A549 (cell line): ENCODE data around the gene HBZ. TPM values are rescaled to one million over a fixed set of nuclear protein-coding genes. Genes with fewer than 3 reads are reported as not detected.

Experiments used
- CBX8 ChIP-seq: fragments of 200-600 bp; sonication (generic); IDR thresholded peaks from 2 replicates; pipeline ENCODE4 v1.6.1; 2016
- CEBPB ChIP-seq, 2 experiments: fragments of >200 bp in 1 of 2; sonication (Bioruptor Twin) in 1 of 2; formaldehyde crosslinking in 1 of 2; IDR thresholded peaks; 2 replicates each; pipeline ENCODE4 v1.6.1; 2012 to 2016
- EHMT2 ChIP-seq: fragments of 200-600 bp; sonication (generic); IDR thresholded peaks from 2 replicates; pipeline ENCODE4 v1.6.1; 2016; ENCODE audit warnings: antibody characterized with exemption, low read depth, mild to moderate bottlenecking, moderate library complexity
- EP300 ChIP-seq, 2 experiments: fragments of >200 bp; sonication (Bioruptor Twin); formaldehyde crosslinking; IDR thresholded peaks; 2 replicates in 1 of 2; 3 replicates in 1 of 2; pipeline ENCODE4 v1.6.1; 2016 to 2017
- FOSL2 ChIP-seq, 2 experiments: fragments of 450-650 bp in 1 of 2; fragments of >200 bp in 1 of 2; sonication (Bioruptor Twin) in 1 of 2; formaldehyde crosslinking; IDR thresholded peaks; 2 replicates each; pipeline versions ENCODE4 v1.5.0 to v1.6.1; 2016 to 2020; ENCODE audit warnings: mild to moderate bottlenecking in 1 of 2, moderate library complexity in 1 of 2
- FOXS1 ChIP-seq: fragments of 250-450 bp; sonication (Bioruptor Pico); IDR thresholded peaks from 2 replicates; pipeline ENCODE4 v1.5.0; 2020; ENCODE audit warnings: mild to moderate bottlenecking, moderate library complexity
- HEYL ChIP-seq: fragments of 250-450 bp; sonication (Bioruptor Pico); IDR thresholded peaks from 2 replicates; pipeline ENCODE4 v1.8.0; 2021; ENCODE audit warnings: mild to moderate bottlenecking, moderate library complexity
- HOXA7 ChIP-seq: fragments of 250-450 bp; sonication (Bioruptor Pico); IDR thresholded peaks from 2 replicates; pipeline ENCODE4 v1.5.0; 2020; ENCODE audit warnings: mild to moderate bottlenecking, moderate library complexity
- HOXB13 ChIP-seq: fragments of 250-450 bp; sonication (Bioruptor Pico); IDR thresholded peaks from 2 replicates; pipeline ENCODE4 v1.5.0; 2020; ENCODE audit warnings: low read depth, mild to moderate bottlenecking, moderate library complexity
- JUN ChIP-seq, 2 experiments: fragments of >200 bp; sonication (Bioruptor Twin); formaldehyde crosslinking; IDR thresholded peaks; 2 replicates in 1 of 2; 3 replicates in 1 of 2; pipeline ENCODE4 v1.6.1; 2016 to 2017
- MAFK ChIP-seq: fragments of 450-650 bp; IDR thresholded peaks from 2 replicates; pipeline ENCODE4 v1.6.1; 2014; ENCODE audit not compliant: partially characterized antibody
- MAZ ChIP-seq: fragments of 150-350 bp; IDR thresholded peaks from 2 replicates; pipeline ENCODE4 v1.6.1; 2014; ENCODE audit warnings: antibody characterized with exemption, low read depth, low read length, borderline replicate concordance
- MYC ChIP-seq: IDR thresholded peaks from 2 replicates; pipeline ENCODE4 v1.6.1; 2012; ENCODE audit warnings: mild to moderate bottlenecking, inconsistent platforms, low read length, improper control_type of control experiment, borderline replicate concordance
- NPAS2 ChIP-seq: fragments of 250-450 bp; sonication (Bioruptor Pico); IDR thresholded peaks from 2 replicates; pipeline ENCODE4 v1.8.0; 2022; ENCODE audit warnings: mild to moderate bottlenecking, moderate library complexity, borderline replicate concordance
- PHF8 ChIP-seq: fragments of 200-600 bp; sonication (generic); IDR thresholded peaks from 2 replicates; pipeline ENCODE4 v1.6.1; 2016; ENCODE audit warnings: low read depth, mild to moderate bottlenecking, antibody characterized with exemption, moderate library complexity, borderline replicate concordance
- POLR2AphosphoS2 ChIP-seq: conservative IDR thresholded peaks from 2 replicates; pipeline ENCODE4 v1.6.1; 2012; ENCODE audit warnings: low read length, improper control_type of control experiment, inconsistent platforms
- SREBF2 ChIP-seq: fragments of 450-650 bp; IDR thresholded peaks from 2 replicates; pipeline ENCODE4 v1.6.1; 2014; ENCODE audit warnings: mild to moderate bottlenecking, moderate library complexity
- ZNF302 ChIP-seq: fragments of 250-450 bp; sonication (Bioruptor Pico); IDR thresholded peaks from 2 replicates; pipeline ENCODE4 v1.9.0; 2021; ENCODE audit warnings: inconsistent platforms, mild to moderate bottlenecking, moderate library complexity
- ZSCAN20 ChIP-seq: fragments of 250-450 bp; sonication (Bioruptor Pico); IDR thresholded peaks from 2 replicates; pipeline ENCODE4 v1.8.0; 2022; ENCODE audit warnings: mild to moderate bottlenecking, moderate library complexity
- polyA plus RNA-seq, 4 experiments: library from polyadenylated mRNA; depleted of rRNA in 3 of 4; stranded (reverse); fragments of >200 nt; fragmentation: RNase III in 1 of 4; extraction: RNeasy Plus Mini Kit Qiagen cat#74134 plus additional on column Dnase treatment in 1 of 4; gene quantifications; 2 replicates in 3 of 4; 3 replicates in 1 of 4; pipeline ENCODE4 v1.2.3, GENCODE V29; 2011 to 2017
- TF ChIP-seq, protein P1 (sequence below): fragments of 250-450 bp; sonication (Bioruptor Pico); IDR thresholded peaks from 2 replicates; pipeline ENCODE4 v1.5.0; 2020; ENCODE audit warnings: low read depth, mild to moderate bottlenecking, moderate library complexity
- TF ChIP-seq, protein P2 (sequence below): fragments of 200-600 bp; sonication (generic); IDR thresholded peaks from 2 replicates; pipeline ENCODE4 v1.6.1; 2016; ENCODE audit warnings: antibody characterized with exemption, mild to moderate bottlenecking, moderate library complexity
- TF ChIP-seq, protein P3 (sequence below): IDR thresholded peaks from 2 replicates; pipeline ENCODE4 v1.6.1; 2012
- TF ChIP-seq, protein P4 (sequence below): fragments of 150-350 bp; IDR thresholded peaks from 2 replicates; pipeline ENCODE4 v1.6.1; 2014; ENCODE audit warnings: low read depth, mild to moderate bottlenecking, low read length

HBZ gene
- polyA plus RNA-seq, 2 of the 4 experiments (the other 2 are of a cell fraction) = not detected

DNA sequence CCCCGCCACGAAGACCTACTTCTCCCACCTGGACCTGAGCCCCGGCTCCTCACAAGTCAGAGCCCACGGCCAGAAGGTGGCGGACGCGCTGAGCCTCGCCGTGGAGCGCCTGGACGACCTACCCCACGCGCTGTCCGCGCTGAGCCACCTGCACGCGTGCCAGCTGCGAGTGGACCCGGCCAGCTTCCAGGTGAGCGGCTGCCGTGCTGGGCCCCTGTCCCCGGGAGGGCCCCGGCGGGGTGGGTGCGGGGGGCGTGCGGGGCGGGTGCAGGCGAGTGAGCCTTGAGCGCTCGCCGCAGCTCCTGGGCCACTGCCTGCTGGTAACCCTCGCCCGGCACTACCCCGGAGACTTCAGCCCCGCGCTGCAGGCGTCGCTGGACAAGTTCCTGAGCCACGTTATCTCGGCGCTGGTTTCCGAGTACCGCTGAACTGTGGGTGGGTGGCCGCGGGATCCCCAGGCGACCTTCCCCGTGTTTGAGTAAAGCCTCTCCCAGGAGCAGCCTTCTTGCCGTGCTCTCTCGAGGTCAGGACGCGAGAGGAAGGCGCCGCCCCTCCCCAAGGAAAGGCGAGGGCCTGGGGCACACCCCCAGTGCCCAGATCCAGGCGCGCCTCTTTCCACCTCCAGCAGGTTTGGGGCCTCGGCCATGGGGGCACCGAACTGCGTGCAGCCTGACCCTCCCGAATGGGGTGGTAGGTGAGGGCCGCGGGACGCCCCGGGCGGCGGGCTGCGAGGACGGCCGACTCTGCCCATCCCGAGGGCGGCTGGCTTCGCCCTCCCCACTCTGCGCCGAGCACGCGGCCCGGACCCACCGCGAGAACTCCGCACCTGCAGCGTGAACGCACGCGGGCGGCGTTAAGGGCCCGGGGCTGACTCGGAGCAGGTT lies 28.5 kb downstream of the HBZ start (continued):
- TF ChIP-seq FOXS1 (no peak), FOSL2 (IDR thresholded peaks at IDR 0.05) (no peak), FOSL2 (CRISPR knock-in tag; IDR thresholded peaks at IDR 0.05) (no peak), SREBF2 (no peak), ZSCAN20 (CRISPR knock-in tag) (no peak), POLR2AphosphoS2 (no peak), MAZ (no peak), HOXA7 (CRISPR knock-in tag) (peak; percentile 85; the same call in 1 of the 2 replicates), MYC (no peak), HOXB13 (CRISPR knock-in tag) (0 out of 2 replicates have a peak, but pooled peaks have one; percentile 56), CBX8 (no peak), NPAS2 (no peak), CEBPB (IDR thresholded peaks at IDR 0.05) (no peak), EP300 (IDR thresholded peaks at IDR 0.05) (no peak), ZNF302 (CRISPR knock-in tag) (no peak), PHF8 (no peak), EHMT2 (no peak), MAFK (no peak), HEYL (CRISPR knock-in tag) (no peak), JUN (IDR thresholded peaks at IDR 0.05) (peak in 1 of 2 experiments; percentile 65; a peak in 1 of 5 replicates)
- TF ChIP-seq, protein P1, sequence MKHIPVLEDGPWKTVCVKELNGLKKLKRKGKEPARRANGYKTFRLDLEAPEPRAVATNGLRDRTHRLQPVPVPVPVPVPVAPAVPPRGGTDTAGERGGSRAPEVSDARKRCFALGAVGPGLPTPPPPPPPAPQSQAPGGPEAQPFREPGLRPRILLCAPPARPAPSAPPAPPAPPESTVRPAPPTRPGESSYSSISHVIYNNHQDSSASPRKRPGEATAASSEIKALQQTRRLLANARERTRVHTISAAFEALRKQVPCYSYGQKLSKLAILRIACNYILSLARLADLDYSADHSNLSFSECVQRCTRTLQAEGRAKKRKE (CRISPR knock-in tag) = peak; percentile 79; the same call in 1 of the 2 replicates
- TF ChIP-seq, protein P2, sequence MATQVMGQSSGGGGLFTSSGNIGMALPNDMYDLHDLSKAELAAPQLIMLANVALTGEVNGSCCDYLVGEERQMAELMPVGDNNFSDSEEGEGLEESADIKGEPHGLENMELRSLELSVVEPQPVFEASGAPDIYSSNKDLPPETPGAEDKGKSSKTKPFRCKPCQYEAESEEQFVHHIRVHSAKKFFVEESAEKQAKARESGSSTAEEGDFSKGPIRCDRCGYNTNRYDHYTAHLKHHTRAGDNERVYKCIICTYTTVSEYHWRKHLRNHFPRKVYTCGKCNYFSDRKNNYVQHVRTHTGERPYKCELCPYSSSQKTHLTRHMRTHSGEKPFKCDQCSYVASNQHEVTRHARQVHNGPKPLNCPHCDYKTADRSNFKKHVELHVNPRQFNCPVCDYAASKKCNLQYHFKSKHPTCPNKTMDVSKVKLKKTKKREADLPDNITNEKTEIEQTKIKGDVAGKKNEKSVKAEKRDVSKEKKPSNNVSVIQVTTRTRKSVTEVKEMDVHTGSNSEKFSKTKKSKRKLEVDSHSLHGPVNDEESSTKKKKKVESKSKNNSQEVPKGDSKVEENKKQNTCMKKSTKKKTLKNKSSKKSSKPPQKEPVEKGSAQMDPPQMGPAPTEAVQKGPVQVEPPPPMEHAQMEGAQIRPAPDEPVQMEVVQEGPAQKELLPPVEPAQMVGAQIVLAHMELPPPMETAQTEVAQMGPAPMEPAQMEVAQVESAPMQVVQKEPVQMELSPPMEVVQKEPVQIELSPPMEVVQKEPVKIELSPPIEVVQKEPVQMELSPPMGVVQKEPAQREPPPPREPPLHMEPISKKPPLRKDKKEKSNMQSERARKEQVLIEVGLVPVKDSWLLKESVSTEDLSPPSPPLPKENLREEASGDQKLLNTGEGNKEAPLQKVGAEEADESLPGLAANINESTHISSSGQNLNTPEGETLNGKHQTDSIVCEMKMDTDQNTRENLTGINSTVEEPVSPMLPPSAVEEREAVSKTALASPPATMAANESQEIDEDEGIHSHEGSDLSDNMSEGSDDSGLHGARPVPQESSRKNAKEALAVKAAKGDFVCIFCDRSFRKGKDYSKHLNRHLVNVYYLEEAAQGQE = peak; percentile 82
- TF ChIP-seq, protein P3, sequence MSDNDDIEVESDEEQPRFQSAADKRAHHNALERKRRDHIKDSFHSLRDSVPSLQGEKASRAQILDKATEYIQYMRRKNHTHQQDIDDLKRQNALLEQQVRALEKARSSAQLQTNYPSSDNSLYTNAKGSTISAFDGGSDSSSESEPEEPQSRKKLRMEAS = peak; percentile 99
- TF ChIP-seq, protein P4, sequence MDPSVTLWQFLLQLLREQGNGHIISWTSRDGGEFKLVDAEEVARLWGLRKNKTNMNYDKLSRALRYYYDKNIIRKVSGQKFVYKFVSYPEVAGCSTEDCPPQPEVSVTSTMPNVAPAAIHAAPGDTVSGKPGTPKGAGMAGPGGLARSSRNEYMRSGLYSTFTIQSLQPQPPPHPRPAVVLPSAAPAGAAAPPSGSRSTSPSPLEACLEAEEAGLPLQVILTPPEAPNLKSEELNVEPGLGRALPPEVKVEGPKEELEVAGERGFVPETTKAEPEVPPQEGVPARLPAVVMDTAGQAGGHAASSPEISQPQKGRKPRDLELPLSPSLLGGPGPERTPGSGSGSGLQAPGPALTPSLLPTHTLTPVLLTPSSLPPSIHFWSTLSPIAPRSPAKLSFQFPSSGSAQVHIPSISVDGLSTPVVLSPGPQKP = no peak
